ENCODE measurements around the gene CPNE5.

DNA sequence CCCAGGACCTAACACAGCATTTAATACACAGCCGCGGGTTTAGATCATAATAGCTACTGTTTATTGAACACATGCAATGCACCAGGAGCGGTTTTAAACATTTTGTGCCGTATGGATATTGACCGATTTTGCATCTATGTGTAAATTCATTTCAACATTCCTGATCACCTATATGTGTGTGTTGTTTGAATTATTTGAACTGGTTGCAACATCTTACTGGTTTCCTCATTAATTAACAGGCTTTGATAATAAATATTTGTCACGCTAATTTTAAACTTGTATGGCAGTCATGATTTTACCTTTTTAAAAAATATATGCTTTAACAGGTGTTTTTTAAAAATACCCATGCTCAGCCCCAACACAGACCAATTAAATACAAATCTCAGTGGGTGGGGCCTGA, 35.8 kb downstream of the CPNE5 start:
- TF ChIP-seq CTCF (IDR thresholded peaks at IDR 0.05; ENCODE audit: poor library complexity) (no peak), EZH2 (IDR thresholded peaks at IDR 0.05; ENCODE audit: borderline replicate concordance) (no peak), EZH2phosphoT487 (IDR thresholded peaks at IDR 0.05; ENCODE audit: low read depth, severe bottlenecking, unreplicated experiment) (no peak)
